IPS-18a (cell line): ENCODE measurements around the gene UBE2Q2.

Experiments
- H3K27ac ChIP-seq: one replicate; pipeline ENCODE4 v1.5.1; 2013; ENCODE audit warnings: low read length
- H3K27me3 ChIP-seq: one replicate; pipeline ENCODE4 v1.6.1; 2013; ENCODE audit warnings: mild to moderate bottlenecking, low read length; ENCODE audit not compliant: control insufficient read depth, insufficient read depth
- H3K36me3 ChIP-seq: one replicate; pipeline ENCODE4 v1.6.1; 2013; ENCODE audit warnings: low read depth, low read length; ENCODE audit not compliant: control insufficient read depth
- H3K4me1 ChIP-seq: one replicate; pipeline ENCODE4 v1.6.1; 2013; ENCODE audit warnings: low read depth, low read length; ENCODE audit not compliant: control insufficient read depth
- H3K4me3 ChIP-seq: one replicate; pipeline ENCODE4 v1.5.1; 2013; ENCODE audit warnings: low read length
- H3K9ac ChIP-seq: one replicate; pipeline ENCODE4 v1.6.1; 2013; ENCODE audit warnings: mild to moderate bottlenecking, low read length, moderate library complexity
- H3K9me3 ChIP-seq: one replicate; pipeline ENCODE4 v1.6.1; 2013; ENCODE audit warnings: low read depth, low read length; ENCODE audit not compliant: control insufficient read depth

UBE2Q2 gene

DNA sequence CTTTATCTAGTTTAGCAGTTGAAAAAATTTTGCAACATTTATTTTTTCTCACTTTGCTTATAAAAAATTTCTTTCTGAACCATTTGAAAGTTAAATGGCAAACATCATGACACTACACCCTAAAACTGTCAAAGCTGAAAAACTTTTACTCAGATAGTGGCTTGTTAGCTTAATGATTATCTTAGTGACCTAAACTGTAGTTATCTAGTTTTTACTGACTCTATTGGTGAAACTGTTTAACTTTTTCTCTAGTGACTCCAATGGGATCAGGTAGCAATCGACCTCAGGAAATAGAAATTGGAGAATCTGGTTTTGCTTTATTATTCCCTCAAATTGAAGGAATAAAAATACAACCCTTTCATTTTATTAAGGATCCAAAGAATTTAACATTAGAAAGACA, 73.7 kb downstream of the UBE2Q2 start:
- Histone ChIP-seq H3K4me1 (no peaks in the 10 kb centered on the region), H3K9me3 (no peaks in the 10 kb centered on the region), H3K27me3 (no peaks in the 10 kb centered on the region), H3K36me3 (peaks cover 54% of the 10 kb centered on the region), H3K27ac (no peak overlapping the region), H3K9ac (no peak overlapping the region), H3K4me3 (no peak overlapping the region)

DNA sequence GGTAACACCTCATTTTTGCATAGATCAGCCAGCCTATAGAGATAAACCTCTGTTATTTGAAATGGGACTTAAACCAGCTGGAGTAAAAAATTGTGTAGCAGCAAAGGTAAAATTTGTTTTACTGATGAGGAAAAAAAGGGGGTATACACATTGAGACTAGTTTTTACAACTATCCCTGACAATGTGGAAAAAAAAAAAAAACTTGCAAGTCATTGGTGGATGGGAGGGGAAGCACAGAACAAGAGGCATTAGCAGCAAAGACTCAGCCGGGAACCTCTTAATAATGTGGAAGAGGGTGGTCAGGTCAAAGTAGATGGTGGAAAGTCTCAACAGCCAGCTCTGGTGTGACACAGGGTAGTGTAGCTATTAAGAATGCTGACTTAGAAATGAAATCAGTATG, 74.9 kb downstream of the UBE2Q2 start:
- Histone ChIP-seq H3K9ac (no peak overlapping the region), H3K4me3 (no peak overlapping the region), H3K4me1 (no peaks in the 10 kb centered on the region), H3K36me3 (peaks cover 55% of the 10 kb centered on the region), H3K9me3 (no peaks in the 10 kb centered on the region), H3K27ac (no peak overlapping the region), H3K27me3 (no peaks in the 10 kb centered on the region)

DNA sequence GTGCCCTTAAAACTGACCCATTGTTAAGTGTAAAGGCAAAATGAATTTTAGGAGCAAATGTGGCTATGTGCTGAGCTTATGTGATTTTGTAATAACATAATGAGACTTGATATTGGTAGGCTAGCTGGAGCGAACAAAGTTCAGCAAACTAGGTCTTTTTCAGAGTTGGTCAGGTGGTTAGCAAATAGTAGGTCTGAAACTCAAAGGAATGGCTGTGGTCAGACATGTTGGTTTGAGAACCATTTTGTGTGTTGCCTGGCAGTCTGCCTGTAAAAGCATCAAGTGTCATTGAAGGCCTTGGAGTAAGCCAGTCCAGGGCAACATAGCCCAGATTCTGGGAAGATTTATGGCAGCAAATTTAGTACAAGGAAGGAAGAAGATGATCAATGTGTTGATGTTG, 76.8 kb downstream of the UBE2Q2 start:
- Histone ChIP-seq H3K4me3 (no peak overlapping the region), H3K9ac (no peak overlapping the region), H3K27me3 (no peaks in the 10 kb centered on the region), H3K4me1 (no peaks in the 10 kb centered on the region), H3K9me3 (no peaks in the 10 kb centered on the region), H3K36me3 (peaks cover 39% of the 10 kb centered on the region), H3K27ac (no peak overlapping the region)

DNA sequence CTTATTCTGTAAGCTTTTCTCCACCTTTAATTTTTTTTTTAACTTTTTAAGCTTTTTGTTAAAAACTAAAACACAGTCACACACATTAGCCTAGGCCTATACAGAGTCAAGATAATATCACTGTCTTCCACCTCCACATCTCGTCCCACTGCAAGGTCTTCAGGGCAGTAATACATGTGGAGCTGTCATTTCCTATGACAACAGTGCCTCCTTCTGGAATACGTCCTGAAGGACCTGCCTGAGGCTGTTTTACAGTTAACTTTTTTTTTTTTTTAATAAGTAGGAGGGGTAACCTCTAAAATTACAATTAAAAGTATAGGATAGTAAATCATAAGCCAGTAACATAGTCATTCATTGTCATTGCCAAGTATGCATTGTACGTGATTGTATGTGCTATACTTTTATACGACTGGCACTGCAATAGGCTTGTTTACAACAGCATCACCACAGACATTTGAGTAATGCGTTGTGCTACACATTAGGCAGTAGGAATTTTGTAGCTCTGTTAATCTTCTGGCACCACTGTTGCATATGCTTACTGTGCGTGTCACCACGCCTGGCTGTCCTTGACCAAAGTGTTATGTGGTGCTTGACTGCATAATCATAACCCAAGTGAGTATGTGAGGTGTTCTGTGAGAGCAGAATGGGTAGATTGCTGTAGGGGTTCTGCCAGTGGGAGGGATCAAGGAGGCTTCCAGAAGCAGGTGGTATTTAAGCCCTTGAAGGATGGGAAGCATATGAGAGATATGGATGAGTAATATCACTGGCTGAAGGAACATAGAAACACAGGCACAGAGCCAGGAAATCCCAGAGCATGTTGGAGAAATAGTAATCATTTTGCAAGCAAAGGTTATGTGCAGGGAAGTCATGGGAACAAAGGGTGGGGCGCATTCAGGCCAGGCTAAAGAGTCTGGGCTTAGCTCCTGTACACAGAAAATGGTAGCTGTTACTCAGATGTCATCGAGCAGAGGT, 78.8 kb downstream of the UBE2Q2 start:
- no peaks in the 10 kb centered on the region for H3K27me3 ChIP-seq

DNA sequence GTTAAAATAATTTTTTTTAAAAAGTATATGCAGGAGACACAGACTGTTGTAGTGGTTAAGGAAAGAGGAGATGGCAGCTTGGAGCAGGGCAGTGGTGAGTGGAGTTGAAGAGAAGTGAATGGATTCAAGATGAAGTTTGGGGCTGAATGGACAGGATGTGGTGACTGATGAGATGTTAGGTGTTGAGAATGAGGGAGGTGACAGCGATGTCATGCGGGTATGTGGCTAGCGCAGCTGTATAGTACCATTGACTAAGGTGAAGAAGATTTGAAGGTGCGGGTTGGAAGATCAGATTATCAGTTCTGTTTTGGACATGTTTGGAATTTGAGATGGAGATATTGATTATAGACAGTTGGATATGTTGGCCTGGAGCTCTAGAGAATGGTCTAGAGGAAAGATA, 80.5 kb downstream of the UBE2Q2 start:
- no peaks in the 10 kb centered on the region for H3K27me3 ChIP-seq
- no peaks in the 10 kb centered on the region for H3K9me3 ChIP-seq
- no peak overlapping the region for H3K27ac ChIP-seq
- H3K4me3 ChIP-seq = no peak overlapping the region
- no peak overlapping the region for H3K9ac ChIP-seq
- H3K4me1 ChIP-seq = peaks cover 3% of the 10 kb centered on the region
- peaks cover 13% of the 10 kb centered on the region for H3K36me3 ChIP-seq

More for the DNA sequence above, 78.8 kb downstream of the UBE2Q2 start:
- Histone ChIP-seq H3K36me3 (peaks cover 30% of the 10 kb centered on the region), H3K4me1 (peaks cover 3% of the 10 kb centered on the region), H3K9ac (no peak overlapping the region), H3K27ac (no peak overlapping the region), H3K4me3 (no peak overlapping the region), H3K9me3 (no peaks in the 10 kb centered on the region)

DNA sequence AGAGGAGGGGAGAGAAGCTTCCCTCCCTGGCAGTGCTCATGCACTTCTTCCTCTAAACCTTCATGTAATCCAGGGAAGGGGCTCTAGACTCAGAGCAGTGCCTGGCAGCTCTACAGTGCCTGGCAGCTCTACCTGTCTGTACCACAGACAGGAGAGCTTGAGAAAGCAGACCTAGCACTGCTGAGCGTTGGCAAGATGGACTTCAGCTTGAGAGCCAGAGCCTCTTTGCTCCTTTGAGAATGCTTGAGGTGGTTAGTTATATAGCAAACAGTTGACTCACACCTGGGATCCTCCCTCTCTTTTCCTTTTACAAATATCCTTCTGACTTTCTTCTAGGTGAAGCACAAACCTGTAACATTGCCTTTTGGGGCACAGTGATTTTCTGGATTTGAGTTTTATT, 81.3 kb downstream of the UBE2Q2 start:
- Histone ChIP-seq H3K9me3 (no peaks in the 10 kb centered on the region), H3K4me1 (peaks cover 3% of the 10 kb centered on the region), H3K27me3 (no peaks in the 10 kb centered on the region), H3K9ac (no peak overlapping the region), H3K36me3 (peaks cover 11% of the 10 kb centered on the region), H3K4me3 (no peak overlapping the region), H3K27ac (no peak overlapping the region)

DNA sequence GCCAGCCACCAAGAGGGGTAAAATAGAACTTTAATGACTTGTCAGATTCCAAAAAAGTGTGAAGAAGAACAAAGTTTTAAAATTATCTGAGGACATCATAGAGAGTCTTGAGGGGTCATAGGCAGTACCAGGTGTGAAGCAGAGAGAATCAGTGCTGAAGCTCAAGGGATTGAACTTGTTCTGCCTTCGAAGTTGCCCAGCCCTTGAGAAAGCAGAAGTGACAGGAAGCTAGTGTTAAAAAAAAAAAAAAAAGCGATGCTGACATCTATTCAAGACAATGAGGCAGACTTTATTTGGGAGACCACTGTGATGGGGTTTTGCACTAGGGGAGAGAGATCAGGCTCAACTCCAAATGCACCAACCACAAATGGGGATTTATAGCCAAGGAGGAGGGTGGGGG, 82.2 kb downstream of the UBE2Q2 start:
- H3K9ac ChIP-seq = no peak overlapping the region
- no peaks in the 10 kb centered on the region for H3K9me3 ChIP-seq
- H3K27me3 ChIP-seq = no peaks in the 10 kb centered on the region
- peaks cover 3% of the 10 kb centered on the region for H3K4me1 ChIP-seq
- no peak overlapping the region for H3K4me3 ChIP-seq
- H3K36me3 ChIP-seq = peaks cover 13% of the 10 kb centered on the region
- no peak overlapping the region for H3K27ac ChIP-seq

DNA sequence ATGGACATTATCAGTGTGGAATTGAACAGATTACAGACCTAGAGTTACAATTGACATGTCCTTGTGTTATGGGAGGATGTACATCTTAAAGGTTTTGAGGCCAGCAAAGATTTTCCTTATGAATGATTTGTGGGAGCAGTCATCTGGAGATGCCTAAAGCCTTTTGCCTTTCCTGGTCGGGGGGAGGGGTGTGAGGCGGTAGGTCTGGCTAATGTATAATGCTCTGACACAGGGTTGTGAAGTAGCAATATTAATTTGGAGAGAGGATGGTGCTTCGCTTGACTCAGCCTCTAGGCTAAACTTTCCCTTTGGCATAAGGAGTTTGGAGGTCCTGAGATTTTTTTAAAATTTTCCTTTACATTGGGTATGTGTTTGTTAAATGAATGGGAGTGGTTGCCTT, 83.7 kb downstream of the UBE2Q2 start:
- H3K4me3 ChIP-seq = no peak overlapping the region
- no peak overlapping the region for H3K9ac ChIP-seq
- no peaks in the 10 kb centered on the region for H3K27me3 ChIP-seq
- H3K27ac ChIP-seq = no peak overlapping the region
- peaks cover 27% of the 10 kb centered on the region for H3K36me3 ChIP-seq
- H3K4me1 ChIP-seq = peaks cover 3% of the 10 kb centered on the region
- H3K9me3 ChIP-seq = no peaks in the 10 kb centered on the region

DNA sequence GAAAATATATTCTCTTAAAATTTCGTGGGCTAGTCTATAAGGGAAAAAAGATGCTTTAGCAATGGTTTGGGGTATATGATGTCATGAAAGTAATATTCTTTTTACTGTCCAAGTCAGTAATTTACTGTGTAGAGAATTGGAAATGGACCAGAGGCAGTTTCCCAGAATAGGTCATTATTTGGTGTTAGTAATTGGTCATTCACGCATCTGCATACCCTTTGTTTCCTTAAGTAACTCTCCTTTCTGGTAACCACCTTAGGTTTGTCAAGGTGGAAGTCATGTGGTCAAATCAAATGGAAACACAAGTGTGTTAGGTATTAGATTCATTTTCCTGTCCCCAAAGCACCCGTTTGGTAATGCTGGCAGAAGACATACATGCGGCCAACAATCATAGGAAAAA, 84.4 kb downstream of the UBE2Q2 start:
- H3K4me1 ChIP-seq = peaks cover 3% of the 10 kb centered on the region
- H3K4me3 ChIP-seq = no peak overlapping the region
- H3K27me3 ChIP-seq = no peaks in the 10 kb centered on the region
- H3K9me3 ChIP-seq = no peaks in the 10 kb centered on the region
- H3K9ac ChIP-seq = no peak overlapping the region
- peaks cover 31% of the 10 kb centered on the region for H3K36me3 ChIP-seq
- H3K27ac ChIP-seq = no peak overlapping the region

DNA sequence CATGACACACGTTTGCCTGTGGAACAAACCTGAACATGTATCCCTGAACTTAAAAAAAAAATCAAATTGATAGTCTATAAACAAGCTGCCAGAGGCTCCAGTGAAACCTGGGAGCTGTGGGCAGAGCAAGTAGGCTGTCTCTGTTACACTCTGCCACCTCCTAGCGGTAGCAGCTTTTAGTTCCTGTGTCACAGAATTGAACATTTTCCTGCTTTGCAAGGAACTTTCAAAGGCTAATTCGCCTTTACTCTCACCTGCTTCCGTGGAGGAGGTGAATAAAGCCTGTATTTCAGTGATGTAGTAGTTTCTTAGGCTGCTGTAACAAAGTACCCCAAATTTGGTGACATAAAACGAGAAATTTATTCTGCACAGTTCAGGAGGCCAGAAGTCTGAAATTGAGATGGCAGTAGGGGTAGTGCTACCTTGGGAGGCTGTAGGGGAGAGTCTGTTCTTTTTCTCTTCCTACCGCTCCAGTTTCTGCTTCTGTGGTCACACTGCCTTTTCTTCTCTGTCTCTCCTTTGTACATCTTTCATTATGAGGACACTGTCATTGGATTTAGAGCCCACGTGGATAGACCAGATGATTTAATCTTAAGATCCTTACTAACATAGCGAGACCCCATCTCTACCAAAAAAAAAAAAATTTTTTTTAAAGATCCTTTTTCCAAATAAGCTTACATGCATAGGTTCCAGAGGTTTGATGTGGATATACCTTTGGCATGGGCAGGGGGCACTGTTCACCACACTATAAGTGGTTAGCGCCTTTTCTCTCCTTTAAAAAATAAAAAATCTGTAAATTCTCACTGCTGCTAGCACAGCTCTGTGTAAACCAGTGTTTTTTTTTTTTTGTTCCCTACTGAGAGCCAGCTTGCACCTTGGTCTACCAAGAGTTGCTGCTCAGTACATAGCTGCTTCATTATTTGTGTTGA, 85.7 kb downstream of the UBE2Q2 start:
- H3K4me1 ChIP-seq = peaks cover 3% of the 10 kb centered on the region
- H3K36me3 ChIP-seq = peaks cover 38% of the 10 kb centered on the region
- no peak overlapping the region for H3K4me3 ChIP-seq
- H3K9me3 ChIP-seq = no peaks in the 10 kb centered on the region
- H3K27ac ChIP-seq = no peak overlapping the region
- H3K27me3 ChIP-seq = no peaks in the 10 kb centered on the region
- H3K9ac ChIP-seq = no peak overlapping the region

DNA sequence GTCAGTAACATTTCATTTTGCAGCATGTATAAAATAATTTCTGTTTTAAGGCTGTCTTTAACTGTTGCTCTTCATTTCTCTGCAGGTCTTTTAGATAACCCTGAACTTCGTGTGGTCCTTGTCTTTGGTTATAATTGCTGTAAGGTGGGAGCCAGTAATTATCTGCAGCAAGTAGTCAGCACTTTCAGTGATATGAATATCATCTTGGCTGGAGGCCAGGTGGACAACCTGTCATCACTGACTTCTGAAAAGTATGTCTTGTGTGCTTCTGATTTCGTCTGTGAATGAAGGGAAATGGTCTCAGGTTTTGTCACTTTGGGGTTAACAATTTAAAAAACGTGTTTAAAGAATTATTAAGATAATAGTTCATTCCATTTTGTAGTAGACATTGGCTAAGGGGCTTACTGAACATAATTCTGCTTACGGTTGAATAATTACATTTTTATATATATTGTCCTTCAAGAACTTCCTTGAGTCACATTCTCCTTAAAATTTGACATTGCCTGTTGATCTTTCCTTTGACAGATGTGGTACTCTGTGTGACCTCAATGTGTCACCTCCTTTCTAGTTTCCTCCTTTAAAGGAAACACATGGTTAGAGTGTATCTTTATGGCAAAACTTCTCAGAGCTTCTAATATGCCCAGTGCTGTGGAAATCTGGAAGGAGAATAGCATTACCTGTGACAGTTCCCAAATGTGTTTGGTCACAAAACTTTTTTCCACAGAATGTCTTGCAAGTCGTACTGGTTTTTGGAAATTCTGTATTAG, 86.7 kb downstream of the UBE2Q2 start:
- Histone ChIP-seq H3K4me3 (no peak overlapping the region), H3K9ac (no peak overlapping the region), H3K27me3 (no peaks in the 10 kb centered on the region), H3K9me3 (no peaks in the 10 kb centered on the region), H3K27ac (no peak overlapping the region), H3K36me3 (peaks cover 48% of the 10 kb centered on the region), H3K4me1 (peaks cover 3% of the 10 kb centered on the region)
